Liver (tissue), 9 donors: ENCODE data around the gene ZBED2. TPM values are rescaled to one million over a fixed set of nuclear protein-coding genes. Genes with fewer than 3 reads are reported as not detected.

Source experiments
- DNase-seq: peaks from one replicate; pipeline ENCODE4 v3.0.0-alpha.2; 2017; ENCODE audit warnings: low spot score
- H3K27ac ChIP-seq, 2 donors: one replicate each; pipeline ENCODE4 v1.7.0; 2013; ENCODE audit warnings: inconsistent platforms in 2 of 2, low read length in 2 of 2, control low read depth in 1 of 2, low read depth in 1 of 2, mild to moderate bottlenecking in 1 of 2
- H3K27me3 ChIP-seq, 4 donors: one replicate each; pipeline versions ENCODE4 v1.6.1 to v1.7.0; 2013; ENCODE audit warnings: low read length in 3 of 4, inconsistent platforms in 1 of 4, mild to moderate bottlenecking in 1 of 4, moderate library complexity in 1 of 4; ENCODE audit not compliant: control insufficient read depth in 4 of 4, insufficient read depth in 4 of 4
- H3K36me3 ChIP-seq, 4 donors: one replicate each; pipeline versions ENCODE4 v1.6.1 to v1.7.0; 2013; ENCODE audit warnings: low read length in 3 of 4, mild to moderate bottlenecking in 3 of 4, low read depth in 1 of 4, moderate library complexity in 1 of 4; ENCODE audit not compliant: control insufficient read depth in 4 of 4, insufficient read depth in 3 of 4
- H3K4me1 ChIP-seq, 4 donors: one replicate each; pipeline versions ENCODE4 v1.6.1 to v1.7.0; 2013; ENCODE audit warnings: low read length in 3 of 4, mild to moderate bottlenecking in 3 of 4, moderate library complexity in 1 of 4; ENCODE audit not compliant: control insufficient read depth in 4 of 4, insufficient read depth in 4 of 4
- H3K4me3 ChIP-seq, 3 donors: one replicate each; pipeline versions ENCODE4 v1.6.1 to v1.7.0; 2013; ENCODE audit warnings: low read length in 3 of 3, control low read depth in 1 of 3, low read depth in 1 of 3, mild to moderate bottlenecking in 1 of 3
- H3K9ac ChIP-seq, 2 donors: one replicate each; pipeline ENCODE4 v1.7.0; 2013; ENCODE audit warnings: low read length in 2 of 2, mild to moderate bottlenecking in 2 of 2, moderate library complexity in 2 of 2, control low read depth in 1 of 2, low read depth in 1 of 2
- H3K9me3 ChIP-seq, 4 donors: one replicate each; pipeline versions ENCODE4 v1.6.1 to v1.7.0; 2013; ENCODE audit warnings: low read length in 3 of 4; ENCODE audit not compliant: control insufficient read depth in 4 of 4
- FOXA1 ChIP-seq: IDR thresholded peaks from 2 replicates; pipeline ENCODE4 v1.6.1; 2016; ENCODE audit warnings: antibody characterized with exemption
- FOXA2 ChIP-seq: IDR thresholded peaks from 2 replicates; pipeline ENCODE4 v1.6.1; 2016; ENCODE audit warnings: antibody characterized with exemption
- HNF4A ChIP-seq, 2 donors: conservative IDR thresholded peaks; 2 replicates each; pipeline ENCODE4 v1.6.1; 2016; ENCODE audit warnings: antibody characterized with exemption in 2 of 2, mild to moderate bottlenecking in 2 of 2
- JUND ChIP-seq, 2 donors: IDR thresholded peaks; 2 replicates each; pipeline ENCODE4 v1.6.1; 2016; ENCODE audit warnings: antibody characterized with exemption in 2 of 2
- REST ChIP-seq: IDR thresholded peaks from 2 replicates; pipeline ENCODE4 v1.6.1; 2016; ENCODE audit warnings: antibody characterized with exemption, mild to moderate bottlenecking
- RXRA ChIP-seq, 2 donors: IDR thresholded peaks; 2 replicates each; pipeline ENCODE4 v1.6.1; 2017 to 2018; ENCODE audit warnings: antibody characterized with exemption in 2 of 2, mild to moderate bottlenecking in 1 of 2
- TAF1 ChIP-seq: conservative IDR thresholded peaks from 2 replicates; pipeline ENCODE4 v1.6.1; 2016; ENCODE audit warnings: antibody characterized with exemption, mild to moderate bottlenecking
- YY1 ChIP-seq: IDR thresholded peaks from 2 replicates; pipeline ENCODE4 v1.6.1; 2016; ENCODE audit warnings: antibody characterized with exemption, mild to moderate bottlenecking
- ZBTB33 ChIP-seq: IDR thresholded peaks from 2 replicates; pipeline ENCODE4 v1.6.1; 2016; ENCODE audit warnings: antibody characterized with exemption
- WGBS: extraction: QIAGEN DNeasy Blood & Tissue Kit; methylation state at CpG from one replicate; pipeline ENCODE4 v1.1.7; 2013; 5-methylcytosine and 5-hydroxymethylcytosine counted together
- polyA plus RNA-seq, 2 donors: library from polyadenylated mRNA; stranded (reverse) in 1 of 2; unstranded in 1 of 2; fragments of 200-250 nt in 1 of 2; fragments of >200 nt in 1 of 2; fragmentation: Nextera tagmentation in 1 of 2; extraction: Ambion mirVana in 1 of 2; gene quantifications; one replicate each; pipeline versions ENCODE4 v1.2.1 to v1.2.3, GENCODE V29; 2013 to 2015
- total RNA-seq, 2 donors: library from RNA; depleted of rRNA; stranded (reverse); fragments of >200 nt; gene quantifications; one replicate each; pipeline ENCODE4 v1.2.3, GENCODE V29; 2014
- TF ChIP-seq, protein P1 (sequence below): fragments of 150-350 bp; IDR thresholded peaks from 2 replicates; pipeline ENCODE4 v1.5.1; 2017; ENCODE audit warnings: improper control_type of control experiment, low read depth, low read length; ENCODE audit not compliant: missing input control
- donor health status: healthy.
- donor health status: healthy.
- donor health status: healthy.
- donor health status: healthy.
- donor health status: healthy.

Gene ZBED2
- total and polyA plus RNA-seq, 4 donors, result not detected

- Histone ChIP-seq H3K4me3 (no peak overlapping the region), H3K9ac (no peak overlapping the region), H3K4me1 (no peaks in the 10 kb centered on the region), H3K27ac (no peak overlapping the region), H3K27me3 (no peaks in the 10 kb centered on the region), H3K36me3 (no peaks in the 10 kb centered on the region), H3K9me3 (no peaks in the 10 kb centered on the region)
- DNase-seq, result no peak
- 89% methylated on average over 4 of the region's 4 CpGs for WGBS
- TF ChIP-seq HNF4A (conservative IDR thresholded peaks at IDR 0.05) (no peak), RXRA (IDR thresholded peaks at IDR 0.05) (no peak), FOXA1 (no peak), TAF1 (no peak), YY1 (no peak), FOXA2 (no peak), ZBTB33 (no peak), JUND (IDR thresholded peaks at IDR 0.05) (no peak)
- TF ChIP-seq, protein P1, sequence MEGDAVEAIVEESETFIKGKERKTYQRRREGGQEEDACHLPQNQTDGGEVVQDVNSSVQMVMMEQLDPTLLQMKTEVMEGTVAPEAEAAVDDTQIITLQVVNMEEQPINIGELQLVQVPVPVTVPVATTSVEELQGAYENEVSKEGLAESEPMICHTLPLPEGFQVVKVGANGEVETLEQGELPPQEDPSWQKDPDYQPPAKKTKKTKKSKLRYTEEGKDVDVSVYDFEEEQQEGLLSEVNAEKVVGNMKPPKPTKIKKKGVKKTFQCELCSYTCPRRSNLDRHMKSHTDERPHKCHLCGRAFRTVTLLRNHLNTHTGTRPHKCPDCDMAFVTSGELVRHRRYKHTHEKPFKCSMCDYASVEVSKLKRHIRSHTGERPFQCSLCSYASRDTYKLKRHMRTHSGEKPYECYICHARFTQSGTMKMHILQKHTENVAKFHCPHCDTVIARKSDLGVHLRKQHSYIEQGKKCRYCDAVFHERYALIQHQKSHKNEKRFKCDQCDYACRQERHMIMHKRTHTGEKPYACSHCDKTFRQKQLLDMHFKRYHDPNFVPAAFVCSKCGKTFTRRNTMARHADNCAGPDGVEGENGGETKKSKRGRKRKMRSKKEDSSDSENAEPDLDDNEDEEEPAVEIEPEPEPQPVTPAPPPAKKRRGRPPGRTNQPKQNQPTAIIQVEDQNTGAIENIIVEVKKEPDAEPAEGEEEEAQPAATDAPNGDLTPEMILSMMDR, result no peak
Measured at GRCh38 chr3:111596328-111596727, 1.2 kb upstream of the ZBED2 start.

DNA sequence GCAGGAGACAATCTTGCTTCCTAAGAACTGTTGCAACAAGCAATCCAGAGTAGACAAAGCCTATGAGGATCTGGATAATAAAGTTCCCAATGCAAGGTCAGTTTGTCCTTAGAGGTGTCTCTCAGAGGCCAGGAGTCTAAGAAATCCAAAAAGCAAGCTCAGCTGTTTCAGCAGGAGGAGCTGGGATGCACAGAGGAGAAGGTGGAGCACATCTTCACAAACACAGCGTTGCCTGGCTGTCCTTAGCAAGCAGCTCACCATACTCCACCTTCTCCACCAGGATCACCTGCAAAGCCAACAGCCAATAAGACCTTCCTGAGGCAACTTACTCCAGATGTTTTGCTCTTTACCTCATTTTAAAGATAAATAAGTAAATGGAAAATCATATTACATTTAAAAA, 365 bp downstream of the ZBED2 start:
- H3K36me3 ChIP-seq, result no peaks in the 10 kb centered on the region
- no peak overlapping the region for H3K9ac ChIP-seq
- H3K4me3 ChIP-seq, result no peak overlapping the region
- 0% methylated on average over 1 of the region's 1 CpG for WGBS
- TF ChIP-seq ZBTB33 (no peak), REST (no peak)
- no peak overlapping the region for H3K27ac ChIP-seq
- no peaks in the 10 kb centered on the region for H3K4me1 ChIP-seq
- no peaks in the 10 kb centered on the region for H3K9me3 ChIP-seq
- DNase-seq, result no peak
- H3K27me3 ChIP-seq, result no peaks in the 10 kb centered on the region
